ENCODE measurements around the gene METTL15.
"Not testable (repeated sequence)": the region's sequence is repeated elsewhere in the genome, so short reads cannot be mapped to it uniquely, and the experiment has no call there.

The METTL15 gene

DNA sequence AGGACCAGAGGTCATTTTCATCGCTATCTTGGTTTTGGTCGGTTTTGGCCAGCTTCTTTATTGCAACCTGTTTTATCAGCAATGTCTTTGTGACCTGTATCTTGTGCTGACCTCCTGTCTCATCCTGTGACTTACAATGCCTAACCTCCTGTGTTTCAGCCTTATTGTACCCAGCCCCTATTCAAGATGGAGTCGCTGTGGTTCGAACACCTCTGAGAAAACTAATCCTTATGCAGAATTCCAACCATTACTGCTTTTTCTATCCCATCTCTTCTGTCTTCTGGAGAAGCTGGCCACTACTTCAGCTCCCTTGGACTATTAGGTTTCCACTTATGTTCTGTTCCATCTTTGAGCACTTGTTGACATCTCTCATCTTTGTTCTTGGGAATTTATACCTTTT is 62.6 kb downstream of the METTL15 start:
- DNase-seq (ENCODE audit: low read depth, low spot score), result no peak
- no peak overlapping the region for H3K27ac ChIP-seq

DNA sequence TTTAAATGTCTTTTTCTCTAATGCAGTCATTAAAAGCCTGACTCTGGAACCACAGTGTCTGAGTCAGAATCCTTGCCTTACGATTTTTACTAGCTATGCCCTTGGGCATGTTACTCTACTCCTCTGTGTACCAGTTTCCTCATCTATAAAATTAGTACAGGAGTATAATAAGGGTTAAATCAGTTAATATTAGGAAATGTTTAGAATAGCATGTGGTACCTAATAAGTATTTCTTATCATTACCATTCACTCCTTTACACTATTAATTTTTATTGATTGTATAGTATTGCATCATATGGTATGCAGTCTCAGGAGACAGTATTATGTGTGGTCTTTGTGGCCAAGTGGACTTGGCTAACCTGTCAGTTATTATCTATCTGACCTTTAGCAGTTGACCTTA is 68.2 kb downstream of the METTL15 start:
- H3K27ac ChIP-seq, result no peak overlapping the region
- DNase-seq (ENCODE audit: low read depth, low spot score), result no peak

DNA sequence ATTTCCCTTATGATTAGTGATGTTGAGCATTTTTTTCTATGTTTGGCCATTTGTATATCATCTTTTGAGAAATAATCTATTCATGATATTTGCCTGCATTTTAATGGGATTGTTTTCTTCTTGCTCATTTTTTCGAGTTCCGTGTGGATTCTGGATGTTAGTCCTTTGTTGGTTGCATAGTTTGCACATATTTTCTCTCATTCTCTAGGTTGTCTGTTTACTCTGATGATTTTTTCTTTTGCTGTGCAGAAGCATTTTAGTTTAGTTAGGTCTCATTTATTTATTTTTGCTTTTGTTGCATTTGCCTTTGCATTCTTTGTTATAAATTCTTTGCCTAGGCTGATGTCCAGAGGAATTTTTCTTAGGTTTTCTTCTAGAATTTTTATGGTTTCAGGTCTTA is 87.3 kb downstream of the METTL15 start:
- H3K27ac ChIP-seq, result no peak overlapping the region
- DNase-seq (ENCODE audit: low read depth, low spot score), result no peak

DNA sequence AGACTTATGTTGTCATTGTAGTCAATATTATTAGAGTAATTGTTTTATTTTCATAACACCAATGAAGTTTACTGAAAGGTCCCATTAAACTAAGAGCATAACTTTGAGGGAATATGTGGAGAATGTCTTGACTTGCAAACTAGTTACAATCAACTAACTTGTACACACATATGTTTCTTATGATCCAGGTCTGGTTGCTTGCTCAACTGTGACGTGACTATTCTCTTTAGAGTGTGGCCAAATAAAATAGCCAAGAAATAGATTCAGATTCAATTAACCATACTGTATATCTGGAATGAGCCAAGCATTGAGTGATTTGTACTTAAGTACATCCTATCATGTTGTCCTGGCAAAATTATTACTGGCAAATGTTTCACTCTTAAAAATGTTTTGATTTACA is 101.7 kb downstream of the METTL15 start:
- no peak for DNase-seq (ENCODE audit: low read depth, low spot score)
- no peak overlapping the region for H3K27ac ChIP-seq

DNA sequence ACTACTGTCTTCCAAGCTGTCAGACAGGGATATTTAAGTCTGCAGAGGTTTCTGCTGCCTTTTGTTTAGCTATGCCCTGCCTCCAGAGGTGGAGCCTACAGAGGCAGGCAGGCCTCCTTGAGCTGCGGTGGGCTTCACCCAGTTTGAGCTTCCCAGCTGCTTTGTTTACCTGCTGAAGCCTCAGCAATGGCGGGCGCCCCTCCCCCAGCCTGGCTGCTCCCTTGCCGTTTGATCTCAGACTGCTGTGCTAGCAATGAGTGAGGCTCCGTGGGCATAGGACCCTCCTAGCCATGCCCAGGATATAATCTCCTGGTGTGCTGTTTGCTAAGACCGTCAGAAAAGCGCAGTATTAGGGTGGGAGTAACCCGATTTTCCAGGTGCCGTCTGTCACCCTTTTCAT is 113.9 kb downstream of the METTL15 start:
- DNase-seq (ENCODE audit: low read depth, low spot score), result not testable (repeated sequence)

DNA sequence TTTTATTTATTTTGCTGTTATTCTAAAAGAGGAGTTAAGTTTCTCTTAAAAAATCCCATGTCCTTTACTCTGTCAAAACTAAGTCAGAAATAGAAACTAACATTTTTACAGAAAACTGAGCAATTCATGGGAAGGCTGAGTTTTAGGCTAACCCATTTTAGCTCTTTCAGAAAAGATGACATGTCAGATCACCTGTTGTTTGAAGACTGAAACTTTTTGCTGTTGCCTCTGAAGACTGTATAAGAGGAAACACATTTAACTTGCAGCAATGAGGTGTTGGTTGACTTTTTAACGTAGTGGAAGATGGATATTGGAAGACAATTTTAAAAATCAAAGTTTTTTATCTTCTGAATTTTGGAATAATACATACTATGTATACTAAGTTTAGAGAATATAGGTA is 115.4 kb downstream of the METTL15 start:
- no peak overlapping the region for H3K27ac ChIP-seq
- DNase-seq (ENCODE audit: low read depth, low spot score), result no peak

More for the DNA sequence above, 113.9 kb downstream of the METTL15 start:
- H3K27ac ChIP-seq, result not testable (repeated sequence)

DNA sequence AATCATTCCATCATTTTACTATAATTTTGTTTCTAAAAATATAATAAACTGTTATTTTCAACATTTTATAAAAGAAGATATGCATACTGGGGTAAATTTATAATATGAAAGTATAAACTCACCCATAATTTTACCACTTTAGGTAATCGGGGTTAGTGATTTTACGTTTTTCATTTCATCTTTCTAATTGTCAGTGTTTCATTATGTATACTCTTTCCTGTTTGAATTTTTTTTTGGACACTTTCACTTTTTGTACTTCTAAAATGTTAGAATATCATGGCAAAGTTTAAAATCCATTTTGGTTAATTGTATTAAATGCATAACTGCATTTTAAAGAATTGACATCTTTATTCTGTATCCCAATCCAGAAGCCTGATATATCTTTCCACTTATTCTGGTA is 115.8 kb downstream of the METTL15 start:
- no peak for DNase-seq (ENCODE audit: low read depth, low spot score)
- H3K27ac ChIP-seq, result no peak overlapping the region

DNA sequence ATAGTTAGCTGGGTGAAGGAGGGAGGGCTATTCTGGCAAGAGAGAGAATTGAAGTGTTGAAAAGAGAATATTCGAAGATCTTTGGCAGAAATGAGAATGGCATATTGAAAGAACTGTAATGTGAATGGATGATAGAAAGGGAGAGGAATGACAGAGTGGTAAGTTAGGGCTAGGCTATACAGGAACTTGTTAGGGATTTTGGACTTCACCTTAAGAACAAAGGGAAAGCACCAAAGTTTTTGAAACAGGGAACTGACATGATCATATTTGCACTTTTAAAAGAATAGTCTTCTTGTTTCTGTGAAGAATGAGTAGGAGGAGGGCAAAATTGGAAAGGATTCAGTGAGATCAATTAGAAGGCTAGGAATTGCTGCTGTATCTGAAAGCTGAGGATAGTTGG is 119.3 kb downstream of the METTL15 start:
- H3K27ac ChIP-seq, result no peak overlapping the region
- no peak for DNase-seq (ENCODE audit: low read depth, low spot score)

DNA sequence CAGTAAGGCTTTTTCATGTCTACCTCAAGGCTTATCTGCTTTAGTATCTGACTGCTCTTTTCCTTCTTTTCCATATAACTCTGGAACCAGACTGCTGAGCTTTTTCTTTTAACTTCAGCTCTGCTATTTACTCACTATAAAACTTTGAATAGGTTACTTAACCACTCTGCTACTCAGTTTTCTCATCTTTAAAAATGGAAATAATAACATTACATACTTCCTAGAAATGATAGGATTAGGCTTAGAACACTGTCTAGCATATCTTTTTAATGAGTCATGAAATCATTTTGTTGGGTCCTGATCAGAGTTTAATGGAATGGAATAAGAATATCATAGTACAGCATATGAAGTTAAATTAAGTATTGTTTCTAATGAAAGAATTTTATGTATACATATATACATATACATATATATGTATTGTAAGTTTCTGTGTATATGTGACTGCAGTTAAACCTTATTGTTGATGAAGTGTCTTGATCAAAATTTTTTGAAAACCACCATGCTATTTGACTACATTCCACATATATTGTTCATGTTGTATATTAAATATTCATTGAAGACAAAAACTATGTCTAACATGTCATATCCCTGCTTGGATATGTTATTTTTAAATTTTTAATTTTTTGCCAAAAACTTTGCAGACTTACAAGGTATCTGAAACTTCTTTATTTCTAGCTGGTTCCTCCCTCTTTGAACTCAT is 120.2 kb downstream of the METTL15 start:
- no peak overlapping the region for H3K27ac ChIP-seq
- no peak for DNase-seq (ENCODE audit: low read depth, low spot score)

DNA sequence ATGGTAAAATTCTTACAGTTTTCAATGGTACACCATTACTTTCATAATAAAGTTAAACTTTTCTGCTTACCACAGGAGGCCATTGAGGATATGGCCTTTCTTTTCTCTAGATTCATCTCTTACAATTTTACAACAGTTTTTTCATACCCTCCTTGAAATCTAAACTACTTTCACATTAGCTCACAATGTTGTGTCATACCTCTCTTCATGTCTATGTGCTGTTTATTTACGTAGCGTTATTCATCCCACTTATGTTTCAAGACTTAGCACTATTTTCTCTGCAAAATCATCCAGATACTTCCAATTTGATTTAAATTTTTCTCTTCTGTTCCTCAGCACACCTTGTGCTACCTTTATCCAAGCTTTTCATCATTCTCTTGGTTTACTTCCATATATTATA is 123.3 kb downstream of the METTL15 start:
- DNase-seq (ENCODE audit: low read depth, low spot score), result no peak
- H3K27ac ChIP-seq, result no peak overlapping the region

DNA sequence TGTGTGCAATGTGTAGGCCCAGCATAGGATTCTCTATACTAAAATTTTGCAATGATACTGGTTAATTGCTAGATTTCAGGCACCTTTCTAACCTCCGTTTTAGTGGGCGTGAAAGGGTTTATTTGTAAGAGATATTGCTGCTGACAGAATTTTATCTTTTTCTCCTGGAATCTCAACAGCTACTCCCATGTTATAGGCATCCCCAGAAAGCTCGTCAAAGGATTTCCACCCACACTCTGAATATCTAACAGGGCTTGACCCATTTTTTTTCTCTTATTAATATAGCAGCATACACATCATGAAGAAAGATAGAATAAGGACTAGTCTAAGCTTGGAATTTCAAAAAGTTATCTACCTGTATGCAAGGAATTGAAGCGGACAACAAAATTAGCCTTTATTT is 124.5 kb downstream of the METTL15 start:
- no peak overlapping the region for H3K27ac ChIP-seq
- DNase-seq (ENCODE audit: low read depth, low spot score), result no peak

DNA sequence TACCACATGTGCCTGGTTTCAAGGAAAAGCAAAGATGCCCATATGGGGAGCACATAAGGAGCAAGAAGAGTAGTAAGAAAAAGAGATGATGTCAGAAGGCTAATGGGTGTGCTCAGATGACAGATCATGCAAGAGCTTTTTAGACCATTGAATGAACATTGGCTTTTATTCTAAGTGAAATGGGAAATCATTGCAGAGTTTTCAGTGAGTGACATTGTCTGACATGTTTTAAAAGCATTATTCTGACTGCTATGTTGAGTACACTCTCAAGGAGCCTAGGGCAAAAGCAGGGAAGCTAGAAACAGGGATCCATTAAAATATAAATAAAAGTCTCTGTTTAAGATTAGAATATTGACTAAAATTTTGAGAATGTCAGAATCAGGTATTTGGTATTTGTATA is 133.6 kb downstream of the METTL15 start:
- H3K27ac ChIP-seq, result no peak overlapping the region
- no peak for DNase-seq (ENCODE audit: low read depth, low spot score)

DNA sequence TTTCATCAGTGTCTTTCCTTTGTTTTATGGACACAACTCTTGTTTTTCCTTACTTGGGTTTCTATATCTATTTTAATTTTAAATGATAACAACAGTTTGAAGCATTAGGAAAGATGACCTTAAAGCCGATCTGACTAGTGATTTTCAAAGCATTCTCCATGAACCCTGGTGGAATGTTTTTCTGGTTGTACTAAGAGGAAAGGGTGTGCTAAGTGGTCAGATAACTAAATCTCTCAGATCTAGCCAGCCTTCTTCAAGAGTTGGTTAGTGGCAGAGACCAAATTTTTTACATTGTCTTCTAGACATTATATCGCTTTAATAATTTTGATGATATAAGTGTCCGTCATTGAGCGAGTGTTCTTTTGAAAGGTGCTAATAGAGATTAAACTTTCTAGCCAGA is 134.4 kb downstream of the METTL15 start:
- DNase-seq (ENCODE audit: low read depth, low spot score), result no peak
- H3K27ac ChIP-seq, result no peak overlapping the region

DNA sequence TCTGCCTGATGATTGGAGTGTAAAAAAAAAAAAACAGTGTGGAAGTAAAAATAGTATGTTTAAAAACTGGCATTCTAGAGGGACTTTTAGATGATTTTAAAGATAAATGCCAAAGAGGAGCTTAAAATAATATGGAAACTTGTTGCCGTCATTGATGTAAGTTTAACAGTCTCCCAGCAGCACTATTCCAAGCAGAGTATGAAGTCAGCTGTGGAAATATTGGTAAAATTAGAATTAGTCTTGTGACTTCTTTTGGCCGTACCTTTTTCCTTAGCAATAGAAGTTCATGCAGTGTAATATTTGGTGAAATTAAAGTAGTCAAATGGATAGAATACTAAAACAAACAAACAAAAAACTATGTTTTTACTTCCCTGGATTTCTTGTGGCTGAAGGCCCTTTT is 134.9 kb downstream of the METTL15 start:
- no peak overlapping the region for H3K27ac ChIP-seq
- no peak for DNase-seq (ENCODE audit: low read depth, low spot score)

DNA sequence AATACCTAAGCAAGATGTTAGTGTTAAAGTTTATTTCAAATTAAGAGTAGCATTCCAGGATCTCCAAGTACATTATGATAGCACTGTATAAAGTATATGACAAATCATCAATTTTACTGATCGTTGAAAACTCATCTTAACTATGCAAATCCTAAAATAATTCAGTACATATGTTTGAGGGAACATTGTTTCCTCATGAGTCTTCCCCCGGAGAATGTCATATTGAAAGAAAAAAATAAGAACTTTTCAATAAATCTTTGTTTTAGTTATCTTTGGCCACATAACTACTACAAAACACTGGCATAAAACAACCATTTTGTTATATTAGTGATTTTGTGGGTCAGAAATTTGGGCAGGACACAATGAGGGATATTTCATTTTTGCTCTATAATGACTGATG is 135.4 kb downstream of the METTL15 start:
- H3K27ac ChIP-seq, result no peak overlapping the region
- no peak for DNase-seq (ENCODE audit: low read depth, low spot score)

DNA sequence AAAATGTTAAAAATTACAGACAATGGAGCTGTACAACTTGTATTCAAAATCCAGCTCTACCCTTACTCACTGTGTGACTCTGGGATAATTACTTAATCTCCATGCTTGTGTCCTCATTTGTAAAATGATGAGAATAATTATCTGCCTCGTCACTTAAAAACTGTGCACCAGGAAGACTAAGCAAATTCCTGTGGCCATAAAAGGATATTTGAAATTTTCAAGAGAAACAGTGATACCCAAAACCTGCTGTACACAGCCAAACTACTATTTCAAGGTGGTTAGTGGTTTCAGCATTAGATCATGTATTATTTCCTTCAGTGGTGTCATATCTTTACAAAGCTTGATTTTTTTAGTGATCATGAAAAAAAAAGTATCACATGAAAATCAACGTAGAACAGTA is 136.9 kb downstream of the METTL15 start:
- no peak overlapping the region for H3K27ac ChIP-seq
- DNase-seq (ENCODE audit: low read depth, low spot score), result no peak

DNA sequence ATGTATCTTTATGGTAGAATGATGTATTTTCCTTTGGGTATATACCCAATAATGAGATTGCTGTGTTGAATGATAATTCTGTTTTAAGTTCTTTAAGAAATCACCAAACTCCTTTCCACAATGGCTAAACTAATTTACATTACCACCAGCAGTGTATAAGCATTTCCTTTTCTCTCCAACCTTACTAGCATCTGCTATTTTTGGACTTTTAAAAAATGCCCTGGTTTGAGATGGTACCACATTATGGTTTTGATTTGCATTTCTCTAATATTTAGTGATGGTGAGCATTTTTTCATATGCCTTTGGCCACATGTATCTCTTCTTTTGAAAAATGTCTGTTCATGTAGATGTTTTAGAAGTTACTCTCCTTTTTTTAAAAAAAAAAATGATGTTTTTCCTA is 142.0 kb downstream of the METTL15 start:
- H3K27ac ChIP-seq, result no peak overlapping the region
- no peak for DNase-seq (ENCODE audit: low read depth, low spot score)

DNA sequence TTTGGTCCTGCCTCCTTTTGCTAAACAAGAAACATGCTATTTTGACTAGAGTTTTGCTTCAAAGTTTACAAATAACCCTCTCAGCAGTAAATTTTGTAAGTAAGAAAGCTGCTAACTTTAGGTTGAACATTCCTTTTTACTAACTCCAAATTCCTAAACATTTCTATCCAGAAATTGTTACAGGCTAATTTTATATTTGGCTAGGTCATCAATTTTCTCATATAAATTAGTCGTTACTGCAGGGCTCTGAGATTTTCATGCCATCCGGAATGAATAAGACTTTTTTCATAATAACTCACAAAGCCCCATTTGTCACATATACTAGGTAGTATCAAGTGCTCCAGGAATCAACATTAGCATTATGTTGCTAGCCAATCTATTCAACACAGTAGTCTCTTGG is 143.1 kb downstream of the METTL15 start:
- no peak for DNase-seq (ENCODE audit: low read depth, low spot score)
- H3K27ac ChIP-seq, result no peak overlapping the region

DNA sequence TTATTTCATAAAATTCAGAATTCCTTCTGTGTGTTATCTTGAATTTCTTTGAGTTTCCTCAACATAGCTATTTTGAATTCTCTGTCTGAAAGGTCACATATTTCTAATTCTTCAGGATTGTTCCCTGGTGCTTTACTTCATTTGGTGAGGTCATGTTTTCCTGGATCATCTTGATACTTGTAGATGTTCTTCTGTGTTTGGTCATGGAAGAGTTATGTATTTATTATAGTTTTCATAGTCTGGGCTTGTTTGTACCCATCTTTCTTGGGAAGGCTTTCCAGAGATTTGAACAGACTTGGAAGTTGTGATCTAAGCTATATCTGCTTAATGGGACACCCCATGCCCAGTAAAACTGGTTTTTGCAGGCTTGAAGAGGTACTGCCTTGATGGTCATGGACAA is 149.6 kb downstream of the METTL15 start:
- DNase-seq (ENCODE audit: low read depth, low spot score), result no peak
- no peak overlapping the region for H3K27ac ChIP-seq

DNA sequence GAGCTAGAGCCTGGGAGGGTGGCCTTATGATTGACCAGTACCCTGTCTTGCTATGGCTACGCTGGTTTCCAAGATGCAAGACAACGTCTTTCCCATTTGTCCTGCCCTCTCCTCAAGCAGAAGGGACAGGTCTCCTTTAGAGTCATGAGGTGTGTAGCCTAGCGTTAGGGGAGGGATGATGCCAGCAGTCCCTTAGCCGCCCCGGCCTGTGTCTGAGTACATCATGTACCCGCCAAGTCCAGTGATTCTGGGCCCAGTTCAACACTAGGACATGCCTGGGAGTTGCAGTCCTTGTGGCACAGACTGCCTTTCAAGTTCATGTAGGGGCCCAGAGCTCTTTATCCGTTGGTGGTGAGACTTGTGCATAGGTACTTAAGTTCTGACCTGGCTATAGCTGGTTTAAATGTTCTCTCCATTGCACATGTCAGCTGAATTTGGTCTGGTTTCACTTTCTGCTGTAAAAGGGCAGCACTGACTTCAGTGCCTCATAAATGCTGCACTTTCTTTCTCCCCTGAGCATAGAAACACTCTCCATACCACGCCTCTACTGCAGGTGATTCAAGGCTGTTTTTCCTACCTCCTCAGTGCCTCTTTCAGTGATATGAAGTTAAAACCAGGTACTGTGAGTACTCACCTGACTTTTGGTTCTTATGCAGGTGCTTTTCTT is 151.1 kb downstream of the METTL15 start:
- no peak for DNase-seq (ENCODE audit: low read depth, low spot score)
- no peak overlapping the region for H3K27ac ChIP-seq

DNA sequence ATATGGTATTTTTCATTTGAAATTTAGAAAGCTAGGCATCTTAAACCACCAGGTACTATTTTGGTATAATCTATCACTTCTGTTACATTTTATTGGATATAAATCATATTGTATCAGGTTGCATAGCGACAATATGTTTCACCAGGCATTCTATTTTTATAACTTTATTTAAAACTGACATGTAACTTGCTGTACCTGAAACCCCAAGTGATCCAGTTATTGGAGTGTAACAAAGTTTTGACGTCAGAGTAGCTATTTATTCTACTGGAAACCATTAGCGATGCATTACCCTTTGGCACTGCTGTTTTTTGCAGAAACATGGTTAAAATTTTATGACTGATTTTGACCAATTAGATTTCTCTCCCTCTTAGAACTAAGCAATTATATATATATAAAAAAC is 160.7 kb downstream of the METTL15 start:
- DNase-seq (ENCODE audit: low read depth, low spot score), result no peak
- H3K27ac ChIP-seq, result no peak overlapping the region

DNA sequence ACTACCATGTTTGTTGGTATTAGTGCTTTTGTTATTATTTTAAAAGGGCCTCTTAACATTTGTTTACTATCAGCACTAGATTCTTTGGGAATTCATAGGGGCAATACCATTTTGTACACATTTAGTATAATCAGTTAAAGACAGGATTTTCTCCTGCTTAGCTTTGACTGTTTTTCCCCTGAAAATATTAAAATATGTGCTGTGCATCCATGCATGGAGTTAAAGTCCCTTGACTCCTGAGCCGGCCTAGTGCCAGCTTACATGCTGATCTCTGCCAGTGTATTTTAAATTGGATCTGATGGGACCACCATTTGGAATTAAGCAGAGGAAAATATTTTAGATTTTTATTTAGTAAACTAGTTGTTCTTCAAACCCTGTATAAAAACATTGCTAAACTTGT is 161.4 kb downstream of the METTL15 start:
- no peak overlapping the region for H3K27ac ChIP-seq
- no peak for DNase-seq (ENCODE audit: low read depth, low spot score)

Data from epithelial cell of prostate (primary cell).